Measurements from ENCODE around the gene PRKAA1.

GRCh38 chr5:40746703-40747102 lies 51.5 kb downstream of the PRKAA1 start:
- TF ChIP-seq CTCF (IDR thresholded peaks at IDR 0.05) (no peak), JUNB (IDR thresholded peaks at IDR 0.05) (no peak), ZFP36 (IDR thresholded peaks at IDR 0.05; ENCODE audit: borderline replicate concordance, partially characterized antibody) (no peak), EP300 (IDR thresholded peaks at IDR 0.05) (no peak), MAFK (IDR thresholded peaks at IDR 0.05; ENCODE audit: partially characterized antibody) (no peak), RAD21 (conservative IDR thresholded peaks at IDR 0.05 in 1 of 2, IDR thresholded peaks at IDR 0.05 in 1 of 2) (no peak), GATA3 (IDR thresholded peaks at IDR 0.05; ENCODE audit: borderline replicate concordance) (no peak), HEYL (CRISPR knock-in tag; IDR thresholded peaks at IDR 0.05) (no peak), ZSCAN20 (CRISPR knock-in tag; IDR thresholded peaks at IDR 0.05) (no peak), POLR2A (IDR thresholded peaks at IDR 0.05; ENCODE audit: low read length) (no peak), KDM1A (IDR thresholded peaks at IDR 0.05; ENCODE audit: low read depth) (no peak), REST (IDR thresholded peaks at IDR 0.05) (no peak)

All from A549 (cell line).